CD4-positive, alpha-beta T cell (primary cell): Measurements from ENCODE around the gene HOXC10. TPM values are rescaled to one million over a fixed set of nuclear protein-coding genes. Genes with fewer than 3 reads are reported as not detected.

ENCODE experiments used
- ATAC-seq: fragments of 200-7000 bp; cut with Tn5 transposase; one replicate; pipeline ENCODE4 v1.10.0; 2022; ENCODE audit warnings: mild to moderate bottlenecking; ENCODE audit not compliant: poor library complexity
- CTCF ChIA-PET: fragments of 350-600 bp; sonication (Branson Sonifier 250); formaldehyde crosslinking; loops from one replicate; lab custom pipeline; 2021; ENCODE audit warnings: antibody characterized with exemption, inconsistent platforms; lab: Charles Lee
- POLR2A ChIA-PET: fragments of 350-600 bp; sonication (Branson Sonifier 250); formaldehyde crosslinking; loops from one replicate; lab custom pipeline; 2021; ENCODE audit warnings: antibody characterized with exemption, inconsistent platforms; lab: Charles Lee
- DNase-seq, 14 experiments: peaks; one replicate each; pipeline ENCODE4 v3.0.0-alpha.2; 2013 to 2020; ENCODE audit warnings: mixed read lengths in 2 of 14
- H3K27ac ChIP-seq, 2 donors: one replicate each; pipeline versions ENCODE4 v1.5.1 to v1.7.0; 2013; ENCODE audit warnings: low read length in 2 of 2, low read depth in 1 of 2, mild to moderate bottlenecking in 1 of 2
- H3K27me3 ChIP-seq, 2 experiments: 1 replicate in 1 of 2; 2 replicates in 1 of 2; pipeline versions ENCODE4 v1.6.1 to v1.7.0; 2013; ENCODE audit warnings: low read length in 2 of 2, control low read depth in 1 of 2, mild to moderate bottlenecking in 1 of 2, moderate library complexity in 1 of 2; ENCODE audit not compliant: insufficient read depth in 2 of 2, control insufficient read depth in 1 of 2
- H3K36me3 ChIP-seq: one replicate; pipeline ENCODE4 v1.6.1; 2013; ENCODE audit warnings: low read length, control low read depth; ENCODE audit not compliant: insufficient read depth
- H3K4me1 ChIP-seq: one replicate; pipeline ENCODE4 v1.6.1; 2013; ENCODE audit warnings: low read length, control low read depth; ENCODE audit not compliant: insufficient read depth
- H3K4me3 ChIP-seq: one replicate; pipeline ENCODE4 v1.5.1; 2013; ENCODE audit warnings: mild to moderate bottlenecking, low read length, moderate library complexity
- H3K9me3 ChIP-seq, 2 experiments: 1 replicate in 1 of 2; 2 replicates in 1 of 2; pipeline versions ENCODE4 v1.6.1 to v1.7.0; 2013; ENCODE audit warnings: low read length in 2 of 2, mild to moderate bottlenecking in 2 of 2, control low read depth in 1 of 2, moderate library complexity in 1 of 2; ENCODE audit not compliant: control insufficient read depth in 1 of 2, insufficient read depth in 1 of 2
- H3K27ac Mint-ChIP-seq: one replicate; pipeline ENCODE4 v1.8.0; 2020; ENCODE audit warnings: mixed read lengths
- H3K27me3 Mint-ChIP-seq: one replicate; pipeline ENCODE4 v1.8.0; 2021; ENCODE audit warnings: mixed read lengths
- H3K36me3 Mint-ChIP-seq: one replicate; pipeline ENCODE4 v1.8.0; 2021; ENCODE audit warnings: low read depth, mixed read lengths
- H3K4me1 Mint-ChIP-seq: one replicate; pipeline ENCODE4 v1.8.0; 2021; ENCODE audit warnings: low read depth, mixed read lengths
- H3K4me3 Mint-ChIP-seq: one replicate; pipeline ENCODE4 v1.8.0; 2020; ENCODE audit warnings: mild to moderate bottlenecking, mixed read lengths
- H3K9me3 Mint-ChIP-seq: one replicate; pipeline ENCODE4 v1.8.0; 2020; ENCODE audit warnings: mixed read lengths
- intact Hi-C, 2 experiments: fragments of 100-400 bp; cut with DNase I in 1 of 2; cut with micrococcal nuclease in 1 of 2; formaldehyde crosslinking; loops; one replicate each; pipeline versions ENCODE4 v1.15.1 to v1.9.0; 2023 to 2025; cut with DNase I, micrococcal nuclease
- total RNA-seq, 174 experiments: library from RNA in 2 of 174; stranded (reverse) in 2 of 174; gene quantifications; one replicate each; pipeline ENCODE4 v1.2.3 and lab custom pipeline; 2021 to 2026
- TF ChIP-seq, protein P1 (sequence below): fragments of 200-600 bp; IDR thresholded peaks from one replicate; pipeline ENCODE4 v1.8.0; 2022; ENCODE audit warnings: antibody characterized with exemption, mild to moderate bottlenecking

Gene HOXC10
- total RNA-seq, 2 experiments from 2014 or later = not detected

DNA sequence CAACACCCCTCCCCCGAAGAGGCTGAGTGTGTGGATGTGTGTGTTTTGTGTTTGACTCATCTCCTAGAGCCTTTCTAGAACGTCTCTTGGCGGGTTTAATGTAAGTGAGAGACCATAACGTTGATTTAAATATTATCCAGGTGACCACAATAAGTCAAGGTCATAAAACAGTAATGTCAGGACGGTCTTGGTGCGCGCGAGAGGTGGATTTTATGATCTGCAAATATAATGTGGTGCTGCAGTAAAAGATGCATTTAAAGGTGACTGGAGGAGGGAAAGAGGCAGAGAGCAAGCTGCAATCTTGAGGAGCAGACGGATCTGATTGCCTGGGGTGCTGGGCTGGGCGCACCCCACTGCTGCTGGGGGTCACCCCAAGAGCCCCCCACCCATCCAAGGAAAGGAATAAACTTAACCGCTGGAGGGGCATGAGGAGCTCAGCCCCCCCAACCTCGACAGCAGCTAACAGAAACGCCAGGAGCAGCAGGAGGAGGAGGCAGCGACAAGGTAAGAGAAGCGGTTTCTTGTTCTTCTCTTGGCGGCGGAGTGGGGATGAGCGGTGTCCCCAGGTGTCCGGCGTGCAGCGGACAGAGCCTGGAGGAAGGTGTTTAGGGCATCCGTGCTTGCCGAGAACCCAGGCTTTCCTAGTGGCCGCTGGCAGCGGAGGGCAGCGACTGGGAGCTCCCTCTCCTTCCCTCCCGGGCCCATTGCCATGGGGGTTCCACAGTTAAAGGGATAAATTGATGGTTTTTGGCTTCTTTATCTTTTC, 5.5 kb downstream of the HOXC10 start:
- H3K36me3 Mint-ChIP-seq = no peaks in the 10 kb centered on the region
- no peak overlapping the region for H3K4me3 Mint-ChIP-seq
- POLR2A ChIA-PET = no interaction called here

DNA sequence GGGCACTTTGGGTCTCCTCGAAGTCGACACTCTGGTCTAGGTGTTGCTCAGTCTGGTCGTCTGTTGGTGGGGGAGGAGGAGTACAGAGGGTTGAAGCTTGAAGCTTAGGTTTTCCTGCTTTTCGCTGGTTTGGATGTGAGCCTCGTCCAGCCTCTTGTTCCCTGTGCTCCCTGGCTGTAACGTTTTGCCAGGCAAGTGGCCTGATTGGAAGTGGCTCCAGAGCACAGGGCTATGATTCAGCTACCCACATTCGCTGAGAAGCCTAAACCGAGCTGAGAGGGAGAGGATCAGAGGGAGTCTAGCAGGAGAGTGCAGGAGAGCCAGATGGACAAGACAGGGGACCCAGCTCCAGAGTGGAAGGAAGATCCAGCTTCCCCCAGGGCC, 6.1 kb downstream of the HOXC10 start:
- H3K4me1 Mint-ChIP-seq = peaks cover 45% of the 10 kb centered on the region
- CTCF ChIA-PET = interaction anchor here (1.2 to 1.3 kb wide), 2 partner anchors 12 to 15 kb away, joined by 4 to 5 read pairs; no protein-coding TSS in a partner anchor

More for the DNA sequence above, 5.5 kb downstream of the HOXC10 start:
- Histone ChIP-seq H3K27me3 (peaks cover 98 to 100% of the 10 kb centered on the region in 2 experiments), H3K4me1 (peaks cover 42% of the 10 kb centered on the region), H3K27ac (no peak overlapping the region), H3K36me3 (no peaks in the 10 kb centered on the region), H3K9me3 (peaks cover 7 to 51% of the 10 kb centered on the region in 2 experiments), H3K4me3 (no peak overlapping the region)
- H3K27me3 Mint-ChIP-seq = peaks cover 98% of the 10 kb centered on the region
- intact Hi-C loops = no loop called here
- TF ChIP-seq, protein P1, sequence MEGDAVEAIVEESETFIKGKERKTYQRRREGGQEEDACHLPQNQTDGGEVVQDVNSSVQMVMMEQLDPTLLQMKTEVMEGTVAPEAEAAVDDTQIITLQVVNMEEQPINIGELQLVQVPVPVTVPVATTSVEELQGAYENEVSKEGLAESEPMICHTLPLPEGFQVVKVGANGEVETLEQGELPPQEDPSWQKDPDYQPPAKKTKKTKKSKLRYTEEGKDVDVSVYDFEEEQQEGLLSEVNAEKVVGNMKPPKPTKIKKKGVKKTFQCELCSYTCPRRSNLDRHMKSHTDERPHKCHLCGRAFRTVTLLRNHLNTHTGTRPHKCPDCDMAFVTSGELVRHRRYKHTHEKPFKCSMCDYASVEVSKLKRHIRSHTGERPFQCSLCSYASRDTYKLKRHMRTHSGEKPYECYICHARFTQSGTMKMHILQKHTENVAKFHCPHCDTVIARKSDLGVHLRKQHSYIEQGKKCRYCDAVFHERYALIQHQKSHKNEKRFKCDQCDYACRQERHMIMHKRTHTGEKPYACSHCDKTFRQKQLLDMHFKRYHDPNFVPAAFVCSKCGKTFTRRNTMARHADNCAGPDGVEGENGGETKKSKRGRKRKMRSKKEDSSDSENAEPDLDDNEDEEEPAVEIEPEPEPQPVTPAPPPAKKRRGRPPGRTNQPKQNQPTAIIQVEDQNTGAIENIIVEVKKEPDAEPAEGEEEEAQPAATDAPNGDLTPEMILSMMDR = no peak
- peaks cover 41% of the 10 kb centered on the region for H3K4me1 Mint-ChIP-seq
- ATAC-seq = no peak
- H3K27ac Mint-ChIP-seq = no peak overlapping the region
- no peaks in the 10 kb centered on the region for H3K9me3 Mint-ChIP-seq
- no peak for DNase-seq
- CTCF ChIA-PET = interaction anchor here (1.2 to 1.3 kb wide), 2 partner anchors 11 to 15 kb away, joined by 4 to 5 read pairs; no protein-coding TSS in a partner anchor

DNA sequence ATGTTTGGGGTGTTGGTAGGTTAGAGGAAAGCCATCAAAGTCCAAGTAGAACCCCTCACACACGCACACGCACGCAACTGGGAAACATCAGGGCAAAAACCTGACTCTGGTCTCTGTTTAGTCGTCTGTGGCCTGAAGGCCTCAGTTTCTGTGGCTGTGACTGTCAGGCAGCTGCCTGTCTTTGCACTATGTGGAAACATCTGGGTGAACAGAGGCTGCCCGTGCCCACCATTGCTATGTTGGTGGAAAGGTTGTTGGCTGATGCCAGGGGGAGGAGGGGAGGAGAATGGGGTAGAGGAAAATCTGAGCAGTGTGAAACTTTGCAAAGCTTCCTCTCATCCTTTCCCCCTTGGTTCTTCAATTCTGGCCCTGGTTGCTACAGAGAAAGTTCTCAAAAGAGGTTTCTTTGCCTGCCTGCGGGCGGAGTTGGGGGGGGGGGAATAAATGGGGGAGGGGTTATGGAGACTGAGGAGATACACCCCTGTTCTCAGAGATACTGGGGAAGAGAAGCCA, 7.5 kb downstream of the HOXC10 start:
- no peaks in the 10 kb centered on the region for H3K36me3 ChIP-seq
- DNase-seq (no peak), ATAC-seq (no peak)
- peaks cover 2 to 59% of the 10 kb centered on the region in 2 experiments for H3K9me3 ChIP-seq
- no peak overlapping the region for H3K4me3 ChIP-seq
- Mint-ChIP-seq H3K27ac (no peak overlapping the region), H3K4me3 (no peak overlapping the region), H3K36me3 (no peaks in the 10 kb centered on the region), H3K9me3 (no peaks in the 10 kb centered on the region), H3K4me1 (peaks cover 57% of the 10 kb centered on the region), H3K27me3 (peaks cover 100% of the 10 kb centered on the region)
- ChIA-PET POLR2A (no interaction called here), CTCF (interaction anchor here (0.8 to 1.2 kb wide), 4 partner anchors 12 to 216 kb away, joined by 3 read pairs; no protein-coding TSS in a partner anchor)
- H3K4me1 ChIP-seq = peaks cover 51% of the 10 kb centered on the region
- H3K27ac ChIP-seq = no peak overlapping the region
- TF ChIP-seq, protein P1 = no peak
- intact Hi-C loops = no loop called here
- H3K27me3 ChIP-seq = peaks cover 98 to 100% of the 10 kb centered on the region in 2 experiments

More for the DNA sequence above, 6.1 kb downstream of the HOXC10 start:
- no peak overlapping the region for H3K4me3 ChIP-seq
- H3K27me3 ChIP-seq = peaks cover 98 to 100% of the 10 kb centered on the region in 2 experiments
- ATAC-seq = no peak
- peaks cover 7 to 50% of the 10 kb centered on the region in 2 experiments for H3K9me3 ChIP-seq
- intact Hi-C loops = no loop called here
- no peak overlapping the region for H3K27ac ChIP-seq
- H3K36me3 ChIP-seq = no peaks in the 10 kb centered on the region
- Mint-ChIP-seq H3K36me3 (no peaks in the 10 kb centered on the region), H3K4me3 (no peak overlapping the region), H3K27ac (no peak overlapping the region), H3K9me3 (no peaks in the 10 kb centered on the region), H3K27me3 (peaks cover 100% of the 10 kb centered on the region)
- H3K4me1 ChIP-seq = peaks cover 42% of the 10 kb centered on the region
- TF ChIP-seq, protein P1 = no peak
- POLR2A ChIA-PET = no interaction called here
- DNase-seq = no peak
